NT2/D1 (cell line): ENCODE data around the gene MYH2.

Experiments
- SUZ12 ChIP-seq: IDR thresholded peaks from 2 replicates; pipeline ENCODE4 v1.6.1; 2011; ENCODE audit not compliant: insufficient read length, insufficient read depth; ENCODE audit errors: extremely low read depth
- ZNF274 ChIP-seq: IDR thresholded peaks from 2 replicates; pipeline ENCODE4 v1.6.1; 2011; ENCODE audit warnings: mild to moderate bottlenecking, low read depth, low read length

DNA sequence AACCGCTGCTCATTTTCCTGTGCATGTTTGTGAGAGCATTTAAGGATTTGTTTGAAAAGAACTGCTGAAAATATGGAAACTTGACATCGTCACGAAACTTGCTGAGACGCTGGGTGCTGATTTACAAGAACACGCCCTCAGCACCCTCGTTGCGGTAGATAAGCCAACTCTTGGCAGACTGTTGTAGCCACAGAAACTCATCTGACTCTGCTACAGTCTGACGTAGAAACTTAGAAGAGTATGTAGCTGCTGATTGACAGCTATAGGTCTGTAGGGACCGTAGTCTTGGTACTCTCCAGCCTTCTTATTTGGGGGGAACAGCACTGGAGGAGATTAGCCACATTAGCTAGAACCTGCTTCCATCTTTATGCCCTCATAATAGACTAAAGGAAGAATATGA is 36.1 kb upstream of the MYH2 start:
- no peak for TF ChIP-seq SUZ12
- TF ChIP-seq ZNF274: no peak
